Measurements from ENCODE around the gene GMDS. TPM values are rescaled to one million over a fixed set of nuclear protein-coding genes. Genes with fewer than 3 reads are reported as not detected.

Gene GMDS
- total RNA-seq, 1 donor from 2014 or later = 19.9 TPM

- no peaks in the 10 kb centered on the region for H3K9me3 ChIP-seq
- intact Hi-C loops (cut with DNase I) = no loop called here
- H3K36me3 ChIP-seq = no peaks in the 10 kb centered on the region
- H3K4me3 ChIP-seq = no peak overlapping the region
- DNase-seq (ENCODE audit: low spot score in 2 of 2) = no peak
- H3K27me3 ChIP-seq = no peaks in the 10 kb centered on the region
- no peak overlapping the region for H3K27ac ChIP-seq
- no peaks in the 10 kb centered on the region for H3K4me1 ChIP-seq
- no peak for TF ChIP-seq CTCF (IDR thresholded peaks at IDR 0.05)
These were observed 587.6 kb downstream of the GMDS start for GRCh38 chr6:1657771-1658165.

GRCh38 chr6:1657116-1657770, 588.2 kb downstream of the GMDS start:
- no peak for DNase-seq (ENCODE audit: low spot score in 2 of 2)
- H3K4me1 ChIP-seq = no peaks in the 10 kb centered on the region
- intact Hi-C loops (cut with DNase I) = no loop called here
- H3K27ac ChIP-seq = no peak overlapping the region
- no peak overlapping the region for H3K4me3 ChIP-seq
- H3K27me3 ChIP-seq = no peaks in the 10 kb centered on the region
- H3K36me3 ChIP-seq = no peaks in the 10 kb centered on the region
- TF ChIP-seq CTCF (IDR thresholded peaks at IDR 0.05) = no peak
- no peaks in the 10 kb centered on the region for H3K9me3 ChIP-seq

- intact Hi-C loops (cut with DNase I) = no loop called here
- no peak for TF ChIP-seq CTCF (IDR thresholded peaks at IDR 0.05)
- H3K27me3 ChIP-seq = no peaks in the 10 kb centered on the region
These were observed 591.4 kb downstream of the GMDS start for GRCh38 chr6:1654054-1654453.

GRCh38 chr6:1652842-1653241, 592.6 kb downstream of the GMDS start:
- no peak overlapping the region for H3K4me3 ChIP-seq
- intact Hi-C loops (cut with DNase I) = no loop called here
- H3K4me1 ChIP-seq = no peaks in the 10 kb centered on the region
- H3K36me3 ChIP-seq = no peaks in the 10 kb centered on the region
- H3K27me3 ChIP-seq = no peaks in the 10 kb centered on the region
- TF ChIP-seq CTCF (IDR thresholded peaks at IDR 0.05) = no peak
- no peaks in the 10 kb centered on the region for H3K9me3 ChIP-seq
- DNase-seq (ENCODE audit: low spot score in 2 of 2) = no peak
- no peak overlapping the region for H3K27ac ChIP-seq

More at GRCh38 chr6:1654054-1654453, 591.4 kb downstream of the GMDS start:
- no peaks in the 10 kb centered on the region for H3K9me3 ChIP-seq
- no peaks in the 10 kb centered on the region for H3K36me3 ChIP-seq
- H3K27ac ChIP-seq = no peak overlapping the region
- H3K4me3 ChIP-seq = no peak overlapping the region
- DNase-seq (ENCODE audit: low spot score in 2 of 2) = no peak
- H3K4me1 ChIP-seq = no peaks in the 10 kb centered on the region

GRCh38 chr6:1651362-1651761, 594.0 kb downstream of the GMDS start:
- Histone ChIP-seq H3K27me3 (no peaks in the 10 kb centered on the region), H3K9me3 (no peaks in the 10 kb centered on the region), H3K36me3 (no peaks in the 10 kb centered on the region), H3K4me3 (no peak overlapping the region), H3K27ac (no peak overlapping the region), H3K4me1 (peaks cover 0 to under 1% of the 10 kb centered on the region in 2 donors)
- intact Hi-C loops (cut with DNase I) = no loop called here
- no peak for TF ChIP-seq CTCF (IDR thresholded peaks at IDR 0.05)
- no peak for DNase-seq (ENCODE audit: low spot score in 2 of 2)
